Tibial artery (tissue), 4 donors: ENCODE data around the gene RBM20.

ENCODE experiments used
- DNase-seq, 2 donors: peaks; one replicate each; pipeline ENCODE4 v3.0.0-alpha.2; 2019
- H3K27ac ChIP-seq, 2 donors: fragments of 200-600 bp; sonication (generic) in 1 of 2; 1 replicate in 1 of 2; 2 replicates in 1 of 2; pipeline ENCODE4 v1.5.1; 2018 to 2019; ENCODE audit warnings: mild to moderate bottlenecking in 1 of 2
- H3K27me3 ChIP-seq, 2 donors: fragments of 200-600 bp; sonication (generic) in 1 of 2; one replicate each; pipeline versions ENCODE4 v1.5.1 to v1.6.0; 2016 to 2019
- H3K36me3 ChIP-seq, 3 donors: fragments of 200-600 bp; sonication (generic) in 2 of 3; one replicate each; pipeline ENCODE4 v1.5.1; 2016 to 2019; ENCODE audit warnings: mild to moderate bottlenecking in 2 of 3
- H3K4me1 ChIP-seq, 4 donors: fragments of 200-600 bp; sonication (generic) in 2 of 4; 1 replicate in 3 of 4; 2 replicates in 1 of 4; pipeline ENCODE4 v1.5.1; 2016 to 2019
- H3K4me3 ChIP-seq, 2 donors: fragments of 200-600 bp; sonication (generic) in 1 of 2; 1 replicate in 1 of 2; 2 replicates in 1 of 2; pipeline ENCODE4 v1.5.1; 2018 to 2019; ENCODE audit warnings: mild to moderate bottlenecking in 2 of 2
- H3K9me3 ChIP-seq, 3 donors: fragments of 200-600 bp; sonication (generic) in 1 of 3; one replicate each; pipeline ENCODE4 v1.5.1; 2016 to 2019
- intact Hi-C: fragments of 100-400 bp; cut with DNase I; formaldehyde crosslinking; loops from one replicate; pipeline ENCODE4 v1.15.0; 2023; ENCODE audit warnings: low total_unique reads
- TF ChIP-seq, protein P1 (sequence below), 2 experiments: fragments of 200-600 bp in 1 of 2; fragments of 450-650 bp in 1 of 2; IDR thresholded peaks; one replicate each; pipeline ENCODE4 v1.5.1; 2017 to 2019; ENCODE audit warnings: antibody characterized with exemption in 2 of 2, mild to moderate bottlenecking in 1 of 2, moderate library complexity in 1 of 2

Gene RBM20

DNA sequence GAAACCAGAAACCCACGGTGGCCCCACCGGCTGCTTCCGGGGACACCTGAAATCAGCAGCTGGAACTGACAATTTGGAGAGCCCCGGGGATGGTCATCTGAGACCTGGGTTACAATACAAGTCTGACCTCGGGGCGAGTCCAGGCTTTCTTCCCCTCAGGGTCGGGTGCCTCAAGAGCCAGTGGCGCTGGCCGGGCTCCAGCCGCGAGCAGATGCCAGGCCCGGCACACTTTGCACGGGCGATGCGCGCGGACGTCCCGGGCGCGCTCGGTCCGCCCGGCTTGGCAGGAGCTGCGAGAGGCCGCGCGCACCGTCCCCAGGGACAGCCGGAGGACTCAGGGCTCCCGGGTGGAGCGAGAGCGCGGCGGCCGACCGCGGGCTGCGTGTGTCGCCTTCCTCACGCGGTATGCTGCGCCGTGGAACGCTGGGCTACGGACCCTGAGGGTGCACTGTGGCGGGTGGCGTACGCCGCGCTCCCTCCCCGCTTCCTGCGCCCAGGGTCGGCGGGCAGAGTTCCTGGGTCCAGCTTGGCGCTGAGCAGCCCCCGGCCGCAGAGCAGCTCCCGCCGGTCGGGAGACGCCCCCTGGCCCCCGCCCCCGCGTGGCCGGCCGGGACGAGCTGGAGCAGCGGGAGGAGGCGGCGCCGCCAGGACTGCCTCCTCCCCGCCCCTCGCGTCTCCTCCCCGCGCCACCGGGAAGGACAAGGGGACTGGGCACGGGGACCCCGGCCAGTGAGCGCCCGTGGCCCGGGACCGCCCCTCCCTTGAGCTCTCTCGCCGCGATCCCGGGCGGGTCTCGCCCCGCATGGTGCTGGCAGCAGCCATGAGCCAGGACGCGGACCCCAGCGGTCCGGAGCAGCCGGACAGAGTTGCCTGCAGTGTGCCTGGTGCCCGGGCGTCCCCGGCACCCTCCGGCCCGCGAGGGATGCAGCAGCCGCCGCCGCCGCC lies at the start of gene RBM20:
TSS of gene RBM20 (plus strand) at position 684 of the 945 bp plus-strand sequence. CDS start at position 803, 119 bp downstream.
- no peaks in the 10 kb centered on the region for H3K36me3 ChIP-seq
- peaks cover 3 to 40% of the 10 kb centered on the region in 2 donors for H3K27me3 ChIP-seq
- H3K4me1 ChIP-seq, result peaks cover 0 to 19% (median 17%) of the 10 kb centered on the region in 4 donors
- TF ChIP-seq, protein P1, sequence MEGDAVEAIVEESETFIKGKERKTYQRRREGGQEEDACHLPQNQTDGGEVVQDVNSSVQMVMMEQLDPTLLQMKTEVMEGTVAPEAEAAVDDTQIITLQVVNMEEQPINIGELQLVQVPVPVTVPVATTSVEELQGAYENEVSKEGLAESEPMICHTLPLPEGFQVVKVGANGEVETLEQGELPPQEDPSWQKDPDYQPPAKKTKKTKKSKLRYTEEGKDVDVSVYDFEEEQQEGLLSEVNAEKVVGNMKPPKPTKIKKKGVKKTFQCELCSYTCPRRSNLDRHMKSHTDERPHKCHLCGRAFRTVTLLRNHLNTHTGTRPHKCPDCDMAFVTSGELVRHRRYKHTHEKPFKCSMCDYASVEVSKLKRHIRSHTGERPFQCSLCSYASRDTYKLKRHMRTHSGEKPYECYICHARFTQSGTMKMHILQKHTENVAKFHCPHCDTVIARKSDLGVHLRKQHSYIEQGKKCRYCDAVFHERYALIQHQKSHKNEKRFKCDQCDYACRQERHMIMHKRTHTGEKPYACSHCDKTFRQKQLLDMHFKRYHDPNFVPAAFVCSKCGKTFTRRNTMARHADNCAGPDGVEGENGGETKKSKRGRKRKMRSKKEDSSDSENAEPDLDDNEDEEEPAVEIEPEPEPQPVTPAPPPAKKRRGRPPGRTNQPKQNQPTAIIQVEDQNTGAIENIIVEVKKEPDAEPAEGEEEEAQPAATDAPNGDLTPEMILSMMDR (IDR thresholded peaks at IDR 0.05), result no peak
- H3K9me3 ChIP-seq, result no peaks in the 10 kb centered on the region
- peak within 1 kb of the TSS; percentile 57 for H3K27ac ChIP-seq
- peak in 1 of 2 donors; percentile 76 for DNase-seq
- intact Hi-C loops, result no loop called here
- peak within 1 kb of the TSS; percentile 59 to 70 for H3K4me3 ChIP-seq

DNA sequence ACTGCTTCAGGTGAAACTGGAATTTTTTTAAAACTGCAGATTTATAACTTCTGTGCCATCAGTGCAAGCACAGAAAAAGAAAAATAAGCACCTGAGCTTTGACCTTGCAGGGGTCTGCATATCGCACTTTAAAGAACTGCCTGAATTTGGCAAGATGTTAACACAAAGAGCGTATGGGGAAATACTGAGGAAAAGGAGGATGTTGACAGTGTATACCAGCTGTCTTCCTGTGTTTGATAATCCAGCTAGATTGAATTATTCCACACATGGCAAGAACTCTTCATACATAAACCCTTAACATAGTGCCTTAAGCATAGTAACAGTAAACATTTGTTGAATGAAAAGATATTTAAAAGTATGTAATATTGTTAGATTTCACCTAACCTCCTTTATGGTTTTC lies 46.7 kb upstream of the RBM20 start:
- Histone ChIP-seq H3K4me3 (no peak overlapping the region), H3K27me3 (no peaks in the 10 kb centered on the region), H3K36me3 (peaks cover 60 to 93% (median 64%) of the 10 kb centered on the region in 3 donors), H3K27ac (no peak overlapping the region), H3K4me1 (no peaks in the 10 kb centered on the region), H3K9me3 (no peaks in the 10 kb centered on the region)
- TF ChIP-seq, protein P1 (IDR thresholded peaks at IDR 0.05), result no peak
- intact Hi-C loops, result no loop called here
- DNase-seq, result no peak

DNA sequence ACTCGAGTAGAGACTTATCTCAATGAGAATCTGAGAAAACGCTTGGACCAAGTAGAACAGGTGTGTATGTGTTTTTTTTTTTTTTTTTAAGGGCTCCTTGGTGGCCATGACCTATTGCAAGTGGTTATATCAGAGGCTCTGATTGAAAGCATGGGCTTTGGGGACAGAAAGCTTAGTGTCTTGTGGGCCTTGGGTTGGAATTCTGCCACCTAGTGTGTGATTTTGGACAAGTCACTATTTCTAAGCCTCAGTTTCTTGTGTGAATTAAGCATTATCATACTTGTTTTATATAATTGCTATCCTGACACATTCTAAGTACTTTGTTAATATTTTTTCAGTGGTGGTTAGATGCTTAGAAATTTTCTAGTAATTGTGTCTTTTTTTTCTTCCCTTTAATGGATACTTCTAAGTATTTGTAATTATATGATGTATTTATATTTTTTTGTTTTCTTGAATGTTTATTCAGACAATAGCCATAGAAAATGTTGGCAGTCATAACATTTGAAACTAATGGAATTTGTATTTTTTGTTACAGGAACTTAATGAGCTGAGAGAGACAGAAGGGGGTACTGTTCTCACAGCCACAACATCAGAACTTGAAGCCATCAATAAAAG lies 43.5 kb upstream of the RBM20 start:
- Histone ChIP-seq H3K27ac (no peak overlapping the region), H3K27me3 (no peaks in the 10 kb centered on the region), H3K4me1 (no peaks in the 10 kb centered on the region), H3K9me3 (no peaks in the 10 kb centered on the region), H3K36me3 (peaks cover 63 to 96% (median 78%) of the 10 kb centered on the region in 3 donors), H3K4me3 (no peak overlapping the region)
- TF ChIP-seq, protein P1 (IDR thresholded peaks at IDR 0.05), result no peak
- intact Hi-C loops, result no loop called here
- DNase-seq, result no peak

DNA sequence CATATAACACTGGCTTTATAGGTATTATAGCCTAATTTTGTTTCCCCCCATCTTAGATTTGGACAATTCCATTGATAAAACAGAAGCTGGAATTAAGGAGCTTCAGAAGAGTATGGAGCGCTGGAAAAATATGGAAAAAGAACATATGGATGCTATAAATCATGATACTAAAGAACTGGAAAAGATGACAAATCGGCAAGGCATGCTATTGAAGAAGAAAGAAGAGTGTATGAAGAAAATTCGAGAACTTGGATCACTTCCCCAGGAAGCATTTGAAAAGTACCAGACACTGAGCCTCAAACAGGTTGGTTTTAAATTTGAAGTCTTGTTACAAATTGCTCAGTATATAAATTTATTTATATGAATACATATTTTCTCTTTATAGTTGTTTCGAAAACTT lies 42.6 kb upstream of the RBM20 start:
- H3K4me3 ChIP-seq, result no peak overlapping the region
- no peaks in the 10 kb centered on the region for H3K9me3 ChIP-seq
- no peak for DNase-seq
- peaks cover 64 to 94% (median 75%) of the 10 kb centered on the region in 3 donors for H3K36me3 ChIP-seq
- intact Hi-C loops, result no loop called here
- TF ChIP-seq, protein P1 (IDR thresholded peaks at IDR 0.05), result no peak
- no peak overlapping the region for H3K27ac ChIP-seq
- H3K27me3 ChIP-seq, result no peaks in the 10 kb centered on the region
- no peaks in the 10 kb centered on the region for H3K4me1 ChIP-seq

DNA sequence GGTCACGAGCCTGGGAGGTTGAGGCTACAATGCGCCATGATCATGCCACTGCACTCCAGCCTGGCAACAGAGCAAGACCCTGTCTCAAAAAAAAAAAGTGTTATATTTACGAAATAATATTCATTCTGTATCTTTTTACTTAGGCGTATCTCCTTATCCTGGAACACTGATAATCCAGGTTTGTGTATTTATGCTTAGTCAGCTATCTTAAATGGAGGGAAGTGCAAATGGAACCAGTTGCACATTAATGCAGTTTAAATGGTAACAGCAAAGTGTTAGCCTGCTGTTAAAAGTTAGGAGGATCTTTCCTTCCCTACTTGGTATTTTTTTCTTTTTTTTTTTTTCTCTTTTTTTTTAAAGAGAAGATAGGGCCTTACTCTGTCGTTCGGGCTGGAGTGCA lies 36.0 kb upstream of the RBM20 start:
- Histone ChIP-seq H3K27me3 (no peaks in the 10 kb centered on the region), H3K4me3 (no peak overlapping the region), H3K36me3 (peaks cover 17 to 30% (median 29%) of the 10 kb centered on the region in 3 donors), H3K27ac (no peak overlapping the region), H3K9me3 (no peaks in the 10 kb centered on the region), H3K4me1 (no peaks in the 10 kb centered on the region)
- TF ChIP-seq, protein P1 (IDR thresholded peaks at IDR 0.05), result no peak
- DNase-seq, result no peak
- intact Hi-C loops, result no loop called here
